GM12878 (cell line): ENCODE results near the gene CAMKK1. TPM values are rescaled to one million over a fixed set of nuclear protein-coding genes. Genes with fewer than 3 reads are reported as not detected.

ENCODE experiments used
- ATAC-seq: fragments of 200-7000 bp; cut with Tn5 transposase; 3 replicates; pipeline ENCODE4 v1.9.1; 2020; ENCODE audit warnings: mild to moderate bottlenecking, moderate library complexity
- BruUV-seq: library from RNA; stranded (reverse); fragments of 400-500 nt; replicated peaks from 2 replicates; lab custom pipeline; 2021; lab: Mats Ljungman, UMichigan
- CTCF ChIA-PET: fragments of 300-600 bp; sonication (Branson Sonifier 250); formaldehyde crosslinking; extraction: SDS; loops from one replicate; lab custom pipeline; 2021; ENCODE audit warnings: inconsistent platforms; lab: Yijun Ruan, JAX
- POLR2A ChIA-PET: fragments of 350-600 bp; formaldehyde crosslinking; extraction: SDS; loops from one replicate; lab custom pipeline; 2021; ENCODE audit warnings: inconsistent platforms; lab: Charles Lee
- RAD21 ChIA-PET: fragments of 300-600 bp; sonication (Branson Sonifier 250); formaldehyde crosslinking; loops from one replicate; lab custom pipeline; 2023; ENCODE audit warnings: antibody characterized with exemption; ENCODE audit not compliant: unreplicated experiment; lab: Charles Lee
- SMC1A ChIA-PET: fragments of 300-600 bp; sonication (Branson Sonifier 250); formaldehyde crosslinking; loops from one replicate; lab custom pipeline; 2023; ENCODE audit not compliant: unreplicated experiment, uncharacterized antibody; lab: Charles Lee
- DNase-seq: peaks from one replicate; pipeline ENCODE4 v3.0.0-alpha.2; 2011; ENCODE audit warnings: low read depth, low spot score
- FAIRE-seq: peaks from 3 replicates; lab custom pipeline; 2011; peaks lifted over from hg19 to GRCh38; lab: Jason Lieb, UNC
- H2AFZ ChIP-seq: 2 replicates; pipeline ENCODE4 v1.6.0; 2011; ENCODE audit warnings: low read depth, low read length, control low read depth; ENCODE audit not compliant: control insufficient read depth
- H3K27ac ChIP-seq: 2 replicates; pipeline ENCODE4 v1.5.1; 2011; ENCODE audit warnings: control low read depth; ENCODE audit not compliant: control insufficient read depth, insufficient read depth
- H3K27me3 ChIP-seq, 2 experiments: replicated peaks in 1 of 2; 2 replicates each; pipeline versions ENCODE4 v1.6.0 to v1.6.1; 2011; ENCODE audit warnings: low read length in 1 of 2; ENCODE audit not compliant: control insufficient read depth in 2 of 2, insufficient read depth in 2 of 2
- H3K36me3 ChIP-seq, 2 experiments: 2 replicates each; pipeline ENCODE4 v1.5.1; 2011; ENCODE audit warnings: low read length in 1 of 2; ENCODE audit not compliant: control insufficient read depth in 2 of 2, insufficient read depth in 2 of 2
- H3K4me1 ChIP-seq: 2 replicates; pipeline ENCODE4 v1.6.1; 2011; ENCODE audit warnings: mild to moderate bottlenecking, low read length, moderate library complexity, mixed read lengths; ENCODE audit not compliant: control insufficient read depth, insufficient read depth
- H3K4me2 ChIP-seq: 2 replicates; pipeline ENCODE4 v1.6.0; 2011; ENCODE audit warnings: control low read depth; ENCODE audit not compliant: control insufficient read depth, insufficient read depth
- H3K4me3 ChIP-seq: fragments of 200-600 bp; sonication (generic); 2 replicates; pipeline ENCODE4 v1.5.1; 2016
- H3K79me2 ChIP-seq: 2 replicates; pipeline ENCODE4 v1.6.0; 2011; ENCODE audit warnings: low read length; ENCODE audit not compliant: control insufficient read depth, insufficient read depth
- H3K9ac ChIP-seq: 2 replicates; pipeline ENCODE4 v1.8.0; 2011; ENCODE audit warnings: low read length, control low read depth, mixed read lengths; ENCODE audit not compliant: control insufficient read depth, insufficient read depth
- H3K9me3 ChIP-seq: replicated peaks from 3 replicates; pipeline ENCODE4 v1.5.1; 2011; ENCODE audit warnings: mild to moderate bottlenecking, low read length; ENCODE audit not compliant: control insufficient read depth, insufficient read depth
- H4K20me1 ChIP-seq: 2 replicates; pipeline ENCODE4 v1.6.0; 2011; ENCODE audit not compliant: control insufficient read depth, insufficient read depth
- BCL3 ChIP-seq: IDR thresholded peaks from 2 replicates; pipeline ENCODE4 v1.6.1; 2011; ENCODE audit warnings: borderline replicate concordance, low read depth, mild to moderate bottlenecking, moderate library complexity, low read length; ENCODE audit not compliant: insufficient read depth, poor library complexity, severe bottlenecking
- GATAD2B ChIP-seq: fragments of 450-650 bp; conservative IDR thresholded peaks from 2 replicates; pipeline ENCODE4 v1.6.1; 2017; ENCODE audit warnings: low read depth, mild to moderate bottlenecking, moderate library complexity
- IRF3 ChIP-seq: fragments of 450-650 bp; IDR thresholded peaks from 2 replicates; pipeline ENCODE4 v1.6.1; 2014; ENCODE audit warnings: mild to moderate bottlenecking
- MLLT1 ChIP-seq: fragments of 450-650 bp; IDR thresholded peaks from 2 replicates; pipeline ENCODE4 v1.6.1; 2016; ENCODE audit warnings: mild to moderate bottlenecking
- NFIC ChIP-seq: IDR thresholded peaks from 2 replicates; pipeline ENCODE4 v1.6.1; 2012; ENCODE audit warnings: low read depth, mild to moderate bottlenecking, inconsistent platforms, low read length, moderate library complexity
- ZBED1 ChIP-seq: IDR thresholded peaks from 2 replicates; pipeline ENCODE4 v1.6.1; 2016; ENCODE audit warnings: borderline replicate concordance
- ZBTB4 ChIP-seq: fragments of 450-650 bp; formaldehyde crosslinking; IDR thresholded peaks from 2 replicates; pipeline ENCODE4 v1.4.0; 2022; ENCODE audit warnings: mild to moderate bottlenecking, moderate library complexity
- WGBS: methylation state at CpG from one replicate; pipeline ENCODE4 v1.1.6; 2016; ENCODE audit warnings: low lambda C conversion rate; ENCODE audit not compliant: insufficient replicate concordance, insufficient coverage; ENCODE audit errors: missing lambda C conversion rate; 5-methylcytosine and 5-hydroxymethylcytosine counted together
- in situ Hi-C: fragments of 300-500 bp; cut with MboI; formaldehyde crosslinking; loops from 9 replicates; pipeline ENCODE4 v1.14.3; 2018; ENCODE audit warnings: mixed read lengths
- intact Hi-C: fragments of 100-400 bp; cut with micrococcal nuclease; formaldehyde crosslinking; loops from one replicate; pipeline ENCODE4 v1.14.2; 2022; ENCODE audit not compliant: unreplicated experiment
- polyA plus RNA-seq, 11 experiments: library from polyadenylated mRNA; depleted of rRNA in 4 of 11; unstranded in 6 of 11; stranded (reverse) in 5 of 11; fragments of >200 nt; fragmentation: Nextera tagmentation in 4 of 11; fragmentation: Illumina TruSeq in 1 of 11; extraction: Ambion mirVana in 4 of 11; extraction: Trizol in 1 of 11; gene quantifications; 1 replicate in 1 of 11; 2 replicates in 10 of 11; pipeline versions ENCODE4 v1.2.1 to v1.2.3, GENCODE V29; 2011 to 2016; ENCODE audit warnings: inconsistent platforms in 2 of 11, missing spikeins in 2 of 11, low read depth in 1 of 11
- total RNA-seq, 4 experiments: library from RNA; depleted of rRNA in 3 of 4; stranded (reverse); fragments of >200 nt in 3 of 4; fragmentation: Illumina TruSeq in 1 of 4; extraction: Trizol in 1 of 4; gene quantifications; 2 replicates each; pipeline versions ENCODE4 v1.2.1 to v1.2.3, GENCODE V29; 2013 to 2021

The CAMKK1 gene
- total and polyA plus RNA-seq, 10 of the 15 experiments (the other 5 are each of a cell fraction or from before 2014, with no cell fraction given), result 0.06 to 0.84 (median 0.37) TPM

- no peak for TF ChIP-seq BCL3
- no peak for TF ChIP-seq IRF3
- no peak for TF ChIP-seq ZBED1
- TF ChIP-seq NFIC, result no peak
Observed at GRCh38 chr17:3875317-3875716, 17.5 kb downstream of the CAMKK1 start (continued).

GRCh38 chr17:3873862-3874261 lies 19.0 kb downstream of the CAMKK1 start:
- Histone ChIP-seq H3K9me3 (no peaks in the 10 kb centered on the region), H3K9ac (no peak overlapping the region), H3K36me3 (no peaks in the 10 kb centered on the region), H3K27me3 (no peaks in the 10 kb centered on the region), H3K4me1 (peaks cover 5% of the 10 kb centered on the region; the same call in 1 of the 2 replicates), H4K20me1 (no peaks in the 10 kb centered on the region), H3K4me2 (no peak overlapping the region), H3K27ac (no peak overlapping the region), H3K79me2 (no peaks in the 10 kb centered on the region), H2AFZ (no peak overlapping the region), H3K4me3 (no peak overlapping the region)
- SMC1A ChIA-PET, result no interaction called here
- POLR2A ChIA-PET, result interaction anchor here (0.7 kb wide), 1 partner anchor 91 kb away, joined by 3 read pairs; no protein-coding TSS in a partner anchor
- RAD21 ChIA-PET, result no interaction called here
- in situ Hi-C loops, result no loop called here
- WGBS, result 63% methylated on average over 10 of the region's 10 CpGs
- CTCF ChIA-PET, result no interaction called here
- FAIRE-seq (no peak), ATAC-seq (no peak), DNase-seq (no peak)
- no peak for TF ChIP-seq GATAD2B
- TF ChIP-seq ZBTB4, result no peak
- no peak for TF ChIP-seq MLLT1
- intact Hi-C loops, result no loop called here
- no TSS peak for BruUV-seq
